OCI-LY1 (cell line): Measurements from ENCODE around the gene RASAL3.

Experiments used
- EZH2 ChIP-seq: fragments of 200-600 bp; sonication (generic), shearing (Covaris generic); IDR thresholded peaks from 2 replicates; pipeline ENCODE4 v1.8.0; 2017; ENCODE audit warnings: borderline replicate concordance, mixed run types, mild to moderate bottlenecking, antibody characterized with exemption, low read length, moderate library complexity, mixed read lengths
- TF ChIP-seq, protein P1 (sequence below): fragments of 200-600 bp; sonication (generic), shearing (Covaris generic); IDR thresholded peaks from 2 replicates; pipeline ENCODE4 v1.5.1; 2017; ENCODE audit warnings: mild to moderate bottlenecking, antibody characterized with exemption, low read length, moderate library complexity, mixed read lengths

GRCh38 chr19:15456441-15456840 lies 7.9 kb downstream of the RASAL3 start:
- TF ChIP-seq, protein P1, sequence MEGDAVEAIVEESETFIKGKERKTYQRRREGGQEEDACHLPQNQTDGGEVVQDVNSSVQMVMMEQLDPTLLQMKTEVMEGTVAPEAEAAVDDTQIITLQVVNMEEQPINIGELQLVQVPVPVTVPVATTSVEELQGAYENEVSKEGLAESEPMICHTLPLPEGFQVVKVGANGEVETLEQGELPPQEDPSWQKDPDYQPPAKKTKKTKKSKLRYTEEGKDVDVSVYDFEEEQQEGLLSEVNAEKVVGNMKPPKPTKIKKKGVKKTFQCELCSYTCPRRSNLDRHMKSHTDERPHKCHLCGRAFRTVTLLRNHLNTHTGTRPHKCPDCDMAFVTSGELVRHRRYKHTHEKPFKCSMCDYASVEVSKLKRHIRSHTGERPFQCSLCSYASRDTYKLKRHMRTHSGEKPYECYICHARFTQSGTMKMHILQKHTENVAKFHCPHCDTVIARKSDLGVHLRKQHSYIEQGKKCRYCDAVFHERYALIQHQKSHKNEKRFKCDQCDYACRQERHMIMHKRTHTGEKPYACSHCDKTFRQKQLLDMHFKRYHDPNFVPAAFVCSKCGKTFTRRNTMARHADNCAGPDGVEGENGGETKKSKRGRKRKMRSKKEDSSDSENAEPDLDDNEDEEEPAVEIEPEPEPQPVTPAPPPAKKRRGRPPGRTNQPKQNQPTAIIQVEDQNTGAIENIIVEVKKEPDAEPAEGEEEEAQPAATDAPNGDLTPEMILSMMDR: no peak
- TF ChIP-seq EZH2: no peak
